H1 (cell line): ENCODE results near the gene FAM131C. TPM values are rescaled to one million over a fixed set of nuclear protein-coding genes. Genes with fewer than 3 reads are reported as not detected.

Experiments used
- CTCF ChIA-PET: fragments of 300-600 bp; sonication (Branson Sonifier 250); formaldehyde crosslinking; loops from one replicate; lab custom pipeline; 2021; ENCODE audit not compliant: partially characterized antibody; lab: Charles Lee
- POLR2A ChIA-PET: fragments of 300-600 bp; sonication (Branson Sonifier 250); formaldehyde crosslinking; loops from one replicate; lab custom pipeline; 2021; ENCODE audit warnings: inconsistent platforms; ENCODE audit not compliant: partially characterized antibody; lab: Charles Lee
- DNase-seq, 2 experiments: peaks; one replicate each; pipeline versions ENCODE4 v3.0.0 to v3.0.0-alpha.2; 2010 to 2022; ENCODE audit warnings: low spot score in 2 of 2, low read depth in 1 of 2, mixed read lengths in 1 of 2
- FAIRE-seq: peaks from 2 replicates; lab custom pipeline; 2011; peaks lifted over from hg19 to GRCh38; lab: Jason Lieb, UNC
- H2AFZ ChIP-seq: 2 replicates; pipeline ENCODE4 v1.8.1; 2012; ENCODE audit warnings: low read length, inconsistent platforms
- H2AK5ac ChIP-seq: 2 replicates; pipeline ENCODE4 v1.6.1; 2013; ENCODE audit warnings: low read depth, low read length
- H2BK120ac ChIP-seq: replicated peaks from 2 replicates; pipeline ENCODE3; 2013; ENCODE audit warnings: low read depth, low read length, inconsistent platforms
- H2BK12ac ChIP-seq: 2 replicates; pipeline ENCODE4 v1.6.1; 2013; ENCODE audit warnings: low read depth, low read length
- H2BK15ac ChIP-seq: 2 replicates; pipeline ENCODE4 v1.6.1; 2013; ENCODE audit warnings: low read length
- H2BK20ac ChIP-seq: 2 replicates; pipeline ENCODE4 v1.6.1; 2013; ENCODE audit warnings: low read length
- H2BK5ac ChIP-seq: 2 replicates; pipeline ENCODE4 v1.6.1; 2013; ENCODE audit warnings: low read depth, low read length
- H3K14ac ChIP-seq: 2 replicates; pipeline ENCODE4 v1.6.1; 2013; ENCODE audit warnings: inconsistent platforms; ENCODE audit not compliant: insufficient read length
- H3K18ac ChIP-seq: 2 replicates; pipeline ENCODE4 v1.6.1; 2013; ENCODE audit warnings: low read length; ENCODE audit errors: extremely low read depth
- H3K23ac ChIP-seq: 2 replicates; pipeline ENCODE4 v1.6.1; 2013; ENCODE audit warnings: inconsistent platforms; ENCODE audit not compliant: insufficient read length
- H3K23me2 ChIP-seq: 2 replicates; pipeline ENCODE4 v1.6.1; 2013; ENCODE audit warnings: low read depth, low read length
- H3K27ac ChIP-seq: 2 replicates; pipeline ENCODE4 v1.6.1; 2011; ENCODE audit warnings: low read depth, low read length, inconsistent platforms
- H3K27me3 ChIP-seq, 4 experiments: replicated peaks in 1 of 4; 1 replicate in 1 of 4; 2 replicates in 3 of 4; pipeline versions ENCODE4 v1.6.1 to v1.8.1; 2011 to 2013; ENCODE audit warnings: low read length in 3 of 4, mild to moderate bottlenecking in 3 of 4, inconsistent platforms in 2 of 4, mixed read lengths in 2 of 4, moderate library complexity in 1 of 4; ENCODE audit not compliant: control insufficient read depth in 3 of 4, insufficient read depth in 3 of 4; ENCODE audit errors: extremely low read depth in 1 of 4
- H3K36me3 ChIP-seq, 4 experiments: 2 replicates each; pipeline versions ENCODE4 v1.6.1 to v1.8.1; 2011 to 2013; ENCODE audit warnings: mild to moderate bottlenecking in 4 of 4, low read length in 3 of 4, moderate library complexity in 2 of 4, control low read depth in 1 of 4, inconsistent platforms in 1 of 4; ENCODE audit not compliant: insufficient read depth in 4 of 4, control insufficient read depth in 2 of 4
- H3K4ac ChIP-seq: replicated peaks from 2 replicates; pipeline ENCODE3; 2013; ENCODE audit warnings: low read length, low read depth, mixed read lengths, inconsistent platforms; ENCODE audit not compliant: insufficient read length
- H3K4me1 ChIP-seq, 4 experiments: replicated peaks in 1 of 4; 1 replicate in 1 of 4; 2 replicates in 3 of 4; pipeline versions ENCODE4 v1.6.1 to v1.8.1; 2011 to 2013; ENCODE audit warnings: low read length in 3 of 4, inconsistent platforms in 2 of 4, mixed read lengths in 1 of 4; ENCODE audit not compliant: insufficient read depth in 4 of 4, control insufficient read depth in 3 of 4
- H3K4me2 ChIP-seq, 2 experiments: 2 replicates each; pipeline versions ENCODE4 v1.6.1 to v1.8.1; 2011 to 2013; ENCODE audit warnings: low read depth in 2 of 2, low read length in 2 of 2, control low read depth in 1 of 2, inconsistent platforms in 1 of 2, mild to moderate bottlenecking in 1 of 2; ENCODE audit not compliant: insufficient read depth in 1 of 2
- H3K4me3 ChIP-seq, 4 experiments: fragments of 200-600, 300-600 bp in 1 of 4; sonication (generic), shearing (Covaris generic), sonication (Bioruptor Twin) in 1 of 4; 2 replicates each; pipeline versions ENCODE4 v1.5.1 to v1.8.1; 2011 to 2016; ENCODE audit warnings: low read length in 4 of 4, low read depth in 3 of 4, control low read depth in 2 of 4, inconsistent platforms in 2 of 4, mild to moderate bottlenecking in 2 of 4, mixed read lengths in 1 of 4, moderate library complexity in 1 of 4; ENCODE audit not compliant: insufficient read depth in 2 of 4; ENCODE audit errors: extremely low read depth in 1 of 4
- H3K56ac ChIP-seq: replicated peaks from 2 replicates; pipeline ENCODE3; 2013; ENCODE audit warnings: low read depth, mild to moderate bottlenecking, mixed read lengths, low read length, inconsistent platforms; ENCODE audit not compliant: insufficient read length
- H3K79me1 ChIP-seq: 2 replicates; pipeline ENCODE4 v1.6.1; 2013; ENCODE audit warnings: low read depth, low read length, control low read depth
- H3K79me2 ChIP-seq, 2 experiments: 2 replicates each; pipeline versions ENCODE4 v1.6.1 to v1.8.1; 2012 to 2013; ENCODE audit warnings: low read length in 2 of 2, mild to moderate bottlenecking in 2 of 2, inconsistent platforms in 1 of 2; ENCODE audit not compliant: insufficient read depth in 2 of 2, control insufficient read depth in 1 of 2
- H3K9ac ChIP-seq, 4 experiments: replicated peaks in 1 of 4; 1 replicate in 1 of 4; 2 replicates in 3 of 4; pipeline versions ENCODE4 v1.6.1 to v1.8.1; 2011 to 2013; ENCODE audit warnings: low read depth in 3 of 4, low read length in 3 of 4, control low read depth in 2 of 4, mild to moderate bottlenecking in 2 of 4, moderate library complexity in 2 of 4, inconsistent platforms in 1 of 4; ENCODE audit errors: extremely low read depth in 1 of 4
- H3K9me3 ChIP-seq, 2 experiments: 2 replicates each; pipeline versions ENCODE4 v1.6.1 to v1.8.1; 2012 to 2013; ENCODE audit warnings: mild to moderate bottlenecking in 2 of 2, moderate library complexity in 2 of 2, control low read depth in 1 of 2, inconsistent platforms in 1 of 2, low read depth in 1 of 2, low read length in 1 of 2, mixed read lengths in 1 of 2; ENCODE audit not compliant: insufficient read depth in 2 of 2
- H4K20me1 ChIP-seq, 2 experiments: replicated peaks in 1 of 2; 2 replicates each; pipeline versions ENCODE3 to v1.8.1; 2011 to 2013; ENCODE audit warnings: inconsistent platforms in 2 of 2, low read length in 2 of 2, mild to moderate bottlenecking in 1 of 2; ENCODE audit not compliant: insufficient read depth in 2 of 2, control insufficient read depth in 1 of 2
- H4K5ac ChIP-seq: 2 replicates; pipeline ENCODE4 v1.6.1; 2013; ENCODE audit warnings: low read length, low read depth, mixed read lengths, inconsistent platforms; ENCODE audit not compliant: insufficient read length
- H4K8ac ChIP-seq: 2 replicates; pipeline ENCODE4 v1.8.0; 2013; ENCODE audit warnings: mild to moderate bottlenecking, moderate library complexity, low read length, inconsistent platforms; ENCODE audit not compliant: insufficient read depth; ENCODE audit errors: extremely low read depth
- H4K91ac ChIP-seq: replicated peaks from 2 replicates; pipeline ENCODE3; 2013; ENCODE audit warnings: low read length, mixed read lengths, inconsistent platforms; ENCODE audit not compliant: insufficient read length
- CBX5 ChIP-seq: fragments of 300-800, 300-1000 bp; sonication (generic); IDR thresholded peaks from 2 replicates; pipeline ENCODE4 v1.7.1; 2016; ENCODE audit warnings: antibody characterized with exemption, low read length, low read depth
- MAX ChIP-seq: IDR thresholded peaks from 2 replicates; pipeline ENCODE4 v1.6.1; 2012; ENCODE audit warnings: inconsistent platforms
- SIRT6 ChIP-seq: IDR thresholded peaks from one replicate; pipeline ENCODE4 v1.7.1; 2012; ENCODE audit warnings: low read length, inconsistent platforms
- TEAD4 ChIP-seq: IDR thresholded peaks from 2 replicates; pipeline ENCODE4 v1.6.1; 2012; ENCODE audit warnings: low read depth, low read length, inconsistent platforms, mixed read lengths
- USF2 ChIP-seq: IDR thresholded peaks from 2 replicates; pipeline ENCODE4 v1.6.1; 2011; ENCODE audit warnings: low read length, improper control_type of control experiment
- WGBS, 2 experiments: shearing (Covaris generic) in 1 of 2; methylation state at CpG; one replicate each; pipeline versions ENCODE4 v1.1.6 to v1.1.7; 2013 to 2015; ENCODE audit warnings: low lambda C conversion rate in 2 of 2, mixed read lengths in 2 of 2, inconsistent platforms in 1 of 2, low coverage in 1 of 2, missing lambda C conversion rate in 1 of 2; ENCODE audit not compliant: insufficient replicate concordance in 2 of 2, insufficient coverage in 1 of 2, insufficient read length in 1 of 2; ENCODE audit errors: extremely low coverage in 1 of 2, missing lambda C conversion rate in 1 of 2; 5-methylcytosine and 5-hydroxymethylcytosine counted together
- polyA plus RNA-seq, 7 experiments: library from polyadenylated mRNA; depleted of rRNA in 3 of 7; stranded (reverse) in 5 of 7; unstranded in 2 of 7; fragments of >200 nt in 5 of 7; fragments of 200-250 nt in 2 of 7; gene quantifications; 1 replicate in 5 of 7; 2 replicates in 1 of 7; 4 replicates in 1 of 7; pipeline versions ENCODE4 v1.2.1 to v1.2.3, GENCODE V29; 2011 to 2013; ENCODE audit warnings: missing spikeins in 2 of 7, mixed read lengths in 2 of 7
- total RNA-seq: library from RNA; stranded (reverse); fragmentation: NEBNext Ultra II Directional; extraction: Animal tissue kit (Norgen Biotek cat#: 25700); gene quantifications from 2 replicates; pipeline ENCODE4 v1.2.1, GENCODE V29; 2021

The FAM131C gene
- total and polyA plus RNA-seq, 2 of the 8 experiments (the other 6 are each of a cell fraction or from before 2014, with no cell fraction given) = 0.73 to 0.78 TPM

- Histone ChIP-seq H2BK15ac (peak overlapping the region; percentile 75; the same call in 1 of the 2 replicates), H3K56ac (peak overlapping the region; percentile 17), H3K14ac (no peak overlapping the region), H3K27me3 (no peaks in the 10 kb centered on the region), H3K4me2 (no peak overlapping the region), H3K9me3 (no peaks in the 10 kb centered on the region), H3K23ac (no peak overlapping the region), H3K4ac (no peak overlapping the region), H2AK5ac (no peak overlapping the region), H3K27ac (no peak overlapping the region), H3K18ac (peak overlapping the region; percentile 38; the same call in 1 of the 2 replicates), H2BK12ac (peak overlapping the region; percentile 75; the same call in 1 of the 2 replicates), H2AFZ (no peak overlapping the region), H2BK120ac (no peak overlapping the region), H3K23me2 (no peaks in the 10 kb centered on the region), H3K9ac (no peak overlapping the region), H3K4me1 (peaks cover 15 to 38% (median 25%) of the 10 kb centered on the region in 4 experiments), H3K79me1 (no peaks in the 10 kb centered on the region; the same call in 1 of the 2 replicates), H4K5ac (no peak overlapping the region), H3K4me3 (no peak overlapping the region)
- ChIA-PET CTCF (interaction anchor here (1.0 to 31.3 kb wide), 8 partner anchors 12 to 112 kb away, joined by 3 to 522 read pairs (median 4); partner anchors contain the start of gene FAM131C), POLR2A (interaction anchor here (0.7 to 7.3 kb wide), 6 partner anchors 18 to 38 kb away, joined by 3 to 51 read pairs (median 4); partner anchors contain the start of gene EPHA2)
- FAIRE-seq = no peak
- no peak for TF ChIP-seq SIRT6
- TF ChIP-seq CBX5 = no peak
- no peak for TF ChIP-seq TEAD4
- no peak for TF ChIP-seq MAX
- no peak for TF ChIP-seq USF2
- TF ChIP-seq, all 59 proteins: peak for 0
- Histone ChIP-seq H2BK5ac (peak overlapping the region; percentile 16), H4K20me1 (peaks cover 0 to 2% of the 10 kb centered on the region in 2 experiments), H4K8ac (no peak overlapping the region), H3K36me3 (peaks cover 4 to 12% (median 5%) of the 10 kb centered on the region in 4 experiments; a peak in 6 of 8 replicates), H2BK20ac (peak overlapping the region; percentile 86), H4K91ac (no peak overlapping the region), H3K79me2 (no peaks in the 10 kb centered on the region)
- peak in 1 of 2 experiments; percentile 43 for DNase-seq
- 92% methylated on average over 10 of the region's 10 CpGs; no CpG with 5 or more reads in 1 of the 2 experiments for WGBS, 2 experiments
Observed at GRCh38 chr1:16119926-16120325, 46.5 kb upstream of the FAM131C start.
